SK-N-DZ (cell line): ENCODE measurements around the gene DCDC1.
"Not testable (repeated sequence)": the region's sequence is repeated elsewhere in the genome, so short reads cannot be mapped to it uniquely, and the experiment has no call there.

Source experiments
- DNase-seq: peaks from one replicate; pipeline ENCODE4 v3.0.0-alpha.2; 2015; ENCODE audit warnings: low spot score

DCDC1 gene

DNA sequence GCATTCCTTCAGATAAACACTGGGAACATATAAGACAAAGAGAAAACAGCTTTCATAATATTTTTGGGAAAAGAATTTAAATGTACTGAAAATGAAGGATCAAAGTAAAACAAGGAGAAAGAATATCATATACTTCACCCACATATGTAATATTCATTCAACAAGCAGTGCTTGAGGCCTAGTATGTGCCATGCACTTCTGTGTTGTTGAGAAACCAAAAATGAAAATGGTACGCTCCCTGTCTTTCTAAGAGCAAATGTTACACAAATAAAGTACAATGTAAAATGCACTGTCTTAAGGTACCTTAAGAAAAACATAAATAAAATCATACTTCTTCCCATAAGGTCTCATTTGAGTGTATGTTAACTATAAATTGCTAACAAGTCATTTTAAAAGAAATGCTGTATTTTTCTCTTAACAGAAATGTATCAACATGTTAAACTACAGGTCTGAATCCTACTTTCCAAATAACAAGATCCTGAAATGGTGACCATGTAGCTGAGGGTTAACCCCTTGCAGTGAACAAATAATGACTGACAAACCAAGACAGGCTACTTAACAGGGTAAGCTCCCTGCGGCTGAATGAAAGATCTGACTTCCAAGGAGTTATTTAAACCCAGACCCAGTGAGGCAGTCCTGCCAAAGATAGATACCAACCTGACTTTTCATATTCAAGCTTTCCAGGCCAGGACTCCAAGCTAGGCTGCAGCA, 377.6 kb downstream of the DCDC1 start:
- no peak for DNase-seq

DNA sequence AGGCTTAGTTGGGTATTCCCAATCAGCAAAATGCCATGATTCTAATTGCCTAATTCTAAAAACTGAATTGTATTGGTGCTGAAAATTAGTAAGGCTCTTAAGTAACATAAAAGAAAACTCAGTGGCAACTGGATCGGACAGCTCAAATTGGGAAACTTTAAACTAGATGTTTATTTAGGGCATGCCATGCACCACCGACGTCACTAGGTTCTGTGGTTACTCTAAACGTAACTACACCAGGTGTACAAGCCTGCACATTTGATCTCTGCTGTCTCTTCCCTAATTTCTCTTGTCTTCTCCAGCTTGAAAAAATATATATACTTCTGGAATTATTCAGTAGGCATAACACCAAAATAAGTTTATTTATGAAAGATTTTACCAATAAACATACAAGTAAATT, 378.2 kb downstream of the DCDC1 start:
- DNase-seq, result no peak

DNA sequence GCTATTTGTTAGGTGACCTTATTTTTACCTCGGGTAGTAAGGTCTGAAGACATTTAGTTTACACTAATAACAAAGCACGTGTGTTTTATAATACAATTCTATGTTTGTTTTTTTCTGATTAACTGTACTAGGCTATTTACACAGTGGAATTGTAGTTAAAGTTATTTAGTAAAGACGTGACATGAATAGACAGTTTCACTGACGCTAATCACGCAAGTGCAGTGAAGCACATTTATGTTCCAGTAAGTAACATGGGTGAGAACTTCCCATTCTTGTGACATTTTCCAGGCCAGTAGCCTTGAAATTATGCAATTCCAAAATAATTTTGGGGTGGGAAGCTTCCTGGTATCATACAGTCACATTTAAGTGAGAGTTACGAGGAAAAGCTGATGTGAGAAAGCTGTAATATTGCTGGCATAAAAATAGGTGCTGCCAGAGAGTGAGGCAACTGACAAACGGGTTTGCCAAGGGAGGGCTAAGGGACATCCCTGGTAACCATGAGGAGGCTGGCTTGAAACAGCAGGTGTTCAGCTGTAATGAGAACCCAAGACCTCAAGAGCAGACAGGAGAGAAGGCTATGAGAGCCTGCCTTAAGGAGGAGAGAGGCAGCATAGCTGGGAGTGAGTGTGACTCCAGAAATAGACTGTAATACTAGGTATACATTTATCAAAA, 378.8 kb downstream of the DCDC1 start:
- DNase-seq, result no peak

DNA sequence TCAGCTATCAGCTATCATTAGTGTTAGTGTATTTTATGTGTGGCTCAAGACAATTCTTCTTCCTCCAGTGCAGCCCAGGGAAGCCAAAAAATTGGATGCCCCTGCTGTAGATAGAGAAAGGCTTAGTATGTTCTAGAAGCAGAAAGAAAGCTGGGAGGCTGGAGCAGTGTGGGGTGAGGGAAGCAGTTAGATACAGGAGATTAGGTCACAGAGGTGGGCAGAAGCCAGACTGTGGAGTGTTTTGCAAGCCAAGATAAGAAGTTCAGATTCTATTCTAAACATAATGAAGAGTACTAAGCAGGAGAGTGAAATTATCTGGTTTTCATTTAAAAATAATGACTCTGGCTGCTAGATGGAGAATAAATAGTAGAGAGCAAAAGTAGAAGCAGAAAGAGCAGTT, 381.7 kb downstream of the DCDC1 start:
- DNase-seq, result no peak

DNA sequence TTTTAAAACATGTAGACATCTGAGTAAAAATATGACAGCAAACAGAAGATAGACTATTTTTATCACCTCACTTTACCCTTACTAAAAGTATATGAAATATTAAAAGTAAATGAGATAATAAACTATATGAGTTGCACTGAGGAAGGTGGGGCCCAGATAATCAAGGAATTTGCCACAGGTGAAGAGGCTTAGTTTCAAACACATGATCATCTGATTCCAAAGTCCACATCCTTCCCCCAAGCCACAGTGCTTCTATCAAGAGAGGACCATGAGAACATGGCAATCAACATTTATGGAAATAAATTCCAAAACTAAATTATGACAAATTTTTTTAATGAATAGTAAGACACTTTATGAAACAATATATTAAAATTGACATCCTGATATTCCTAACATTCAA, 384.0 kb downstream of the DCDC1 start:
- DNase-seq, result no peak

DNA sequence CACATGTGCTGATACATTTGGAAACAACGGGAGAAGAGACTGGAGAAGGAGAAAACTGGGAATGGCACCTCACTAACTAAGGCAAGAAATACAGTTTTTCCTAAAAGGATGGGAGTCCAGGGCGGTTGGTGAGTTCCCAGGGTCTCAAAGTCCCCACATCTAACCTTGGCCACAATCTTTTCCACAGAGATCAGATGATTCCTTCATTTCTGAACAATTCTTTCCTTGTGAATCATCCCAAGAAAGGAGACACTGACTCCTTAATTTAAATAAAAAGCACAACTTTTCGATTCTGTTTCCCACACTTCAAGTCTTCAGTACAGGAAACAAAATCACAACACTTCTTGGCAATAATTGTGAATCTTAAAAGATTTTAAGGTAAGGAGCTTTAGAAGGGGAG, 384.7 kb downstream of the DCDC1 start:
- DNase-seq, result no peak

DNA sequence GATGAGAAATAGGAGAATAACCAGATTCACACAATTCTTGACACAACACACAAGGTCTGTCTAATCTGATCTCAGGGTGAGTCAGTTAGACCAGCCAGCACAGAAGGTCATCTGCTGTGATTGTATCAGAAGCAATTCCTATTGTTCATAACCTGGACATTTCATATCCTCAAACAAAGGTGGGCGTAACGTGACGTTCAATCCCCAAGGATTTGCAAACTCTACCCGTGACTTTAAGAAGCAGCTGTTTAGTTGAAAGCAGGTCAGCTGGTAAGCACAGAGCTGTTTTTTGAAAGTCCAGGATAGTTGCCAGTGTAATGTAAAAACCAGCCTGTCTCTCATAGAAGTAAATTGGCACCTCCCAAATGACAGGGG, 385.1 kb downstream of the DCDC1 start:
- DNase-seq, result no peak

DNA sequence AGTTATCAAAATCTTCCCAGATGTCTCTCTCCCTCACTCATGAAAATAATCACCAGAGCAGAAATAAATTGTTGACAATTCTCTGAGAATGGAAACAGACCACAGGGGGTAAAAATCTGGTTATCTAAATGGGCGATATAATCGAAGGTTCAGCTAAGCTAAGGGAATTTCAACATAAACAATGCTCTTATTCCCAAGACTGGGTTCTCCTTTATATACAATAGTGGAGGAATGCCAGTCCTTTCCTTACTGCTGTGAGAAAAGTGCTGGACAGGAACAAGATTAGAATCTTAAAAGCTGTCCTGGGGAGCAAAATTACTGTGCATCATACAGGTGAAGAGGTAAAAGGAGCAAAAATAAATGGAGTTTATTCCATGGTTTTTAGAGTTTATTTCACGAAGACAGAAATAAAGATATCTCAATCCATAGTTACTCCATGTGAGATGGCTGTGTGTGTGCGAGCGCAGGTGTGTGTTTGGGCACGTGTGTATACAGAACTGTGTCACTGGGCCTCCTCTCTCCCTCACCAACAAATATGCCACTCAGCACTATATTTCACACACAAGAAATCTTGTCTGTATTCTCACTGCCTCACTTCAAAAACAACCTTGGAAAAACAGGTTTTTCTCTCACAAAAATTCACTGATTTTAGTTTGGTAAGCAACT, 385.6 kb downstream of the DCDC1 start:
- DNase-seq, result no peak

DNA sequence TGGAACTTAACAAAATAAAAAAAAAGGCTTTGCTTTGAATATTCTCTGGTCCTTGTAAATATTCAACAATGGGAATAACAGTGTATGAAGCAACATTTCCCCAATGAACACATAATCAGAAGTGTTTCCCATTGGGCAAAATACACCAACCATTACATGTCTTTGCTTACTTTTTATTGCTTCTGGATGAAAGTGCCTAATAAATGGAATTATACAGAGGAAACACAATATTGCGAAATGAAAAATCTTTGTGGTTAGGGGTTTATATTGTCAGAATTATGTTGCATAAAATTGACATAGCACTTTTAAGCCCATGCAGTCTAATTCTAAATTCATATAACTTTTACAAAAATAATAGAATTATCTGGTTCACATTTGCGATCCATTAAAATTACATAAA, 386.4 kb downstream of the DCDC1 start:
- DNase-seq, result no peak

DNA sequence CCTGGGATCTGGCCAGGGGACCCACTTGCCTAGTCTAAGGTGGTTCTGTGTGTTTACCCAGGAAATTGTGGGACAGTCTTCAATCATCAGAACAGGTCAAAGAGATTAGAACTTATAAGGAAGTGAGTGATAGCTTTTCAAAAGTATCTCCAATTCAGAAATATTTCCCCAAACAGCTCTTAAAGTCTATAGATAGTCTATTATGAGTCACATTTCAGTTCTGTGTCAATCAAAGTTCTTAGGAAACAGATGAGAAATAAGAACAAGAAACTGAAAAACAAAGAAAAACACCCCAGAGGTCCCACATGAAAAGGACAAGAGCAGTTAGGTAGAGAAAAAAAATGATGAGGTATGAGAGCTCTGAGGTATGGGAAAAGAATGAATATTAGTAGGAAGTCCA, 402.0 kb downstream of the DCDC1 start:
- no peak for DNase-seq

DNA sequence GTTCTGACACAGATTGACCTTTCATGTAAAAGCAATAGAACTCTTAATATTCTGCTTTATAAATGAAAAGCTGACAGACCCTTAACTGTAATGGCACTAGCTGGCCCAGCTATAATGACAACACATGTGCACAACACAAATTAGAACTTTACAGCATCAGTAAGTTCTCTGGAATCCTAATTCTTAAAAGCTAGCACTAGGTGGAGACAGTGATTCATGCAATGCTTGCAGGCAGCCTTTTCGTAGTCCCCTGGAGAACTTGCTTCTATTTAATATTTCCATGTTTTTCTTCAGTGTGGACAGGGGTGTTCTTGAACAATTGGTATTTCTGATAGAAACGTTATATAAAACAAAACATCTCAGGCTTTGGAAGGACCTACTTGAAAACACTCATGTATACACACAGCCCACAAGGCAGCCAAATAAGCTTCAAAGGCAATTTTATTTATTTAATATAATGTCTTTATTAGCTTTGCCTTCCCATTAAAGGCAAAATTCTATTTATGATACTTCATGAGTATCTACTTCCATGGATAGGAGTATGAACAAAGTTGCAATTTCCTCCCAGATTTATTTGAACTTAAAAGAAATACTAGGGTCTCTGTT, 409.0 kb downstream of the DCDC1 start:
- DNase-seq, result peak; percentile 8

DNA sequence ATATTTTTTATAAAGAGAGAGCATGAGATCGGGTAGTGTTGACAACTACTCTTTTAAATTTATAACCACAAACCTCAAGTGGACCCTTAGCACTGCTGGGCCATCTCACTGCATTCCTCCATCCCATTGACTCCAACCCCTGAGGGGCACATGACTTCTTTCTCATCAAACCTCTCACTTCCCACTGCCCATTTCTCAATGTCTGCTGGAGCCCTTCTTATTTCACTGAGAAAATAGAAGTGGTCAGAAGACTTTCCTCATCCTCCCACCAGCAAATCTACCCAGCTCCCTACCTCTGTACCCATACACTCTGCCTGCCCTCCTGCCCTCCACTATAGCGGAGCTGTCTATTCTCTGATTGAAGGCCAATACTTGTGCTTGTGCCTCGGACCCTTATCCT, 412.8 kb downstream of the DCDC1 start:
- no peak for DNase-seq

DNA sequence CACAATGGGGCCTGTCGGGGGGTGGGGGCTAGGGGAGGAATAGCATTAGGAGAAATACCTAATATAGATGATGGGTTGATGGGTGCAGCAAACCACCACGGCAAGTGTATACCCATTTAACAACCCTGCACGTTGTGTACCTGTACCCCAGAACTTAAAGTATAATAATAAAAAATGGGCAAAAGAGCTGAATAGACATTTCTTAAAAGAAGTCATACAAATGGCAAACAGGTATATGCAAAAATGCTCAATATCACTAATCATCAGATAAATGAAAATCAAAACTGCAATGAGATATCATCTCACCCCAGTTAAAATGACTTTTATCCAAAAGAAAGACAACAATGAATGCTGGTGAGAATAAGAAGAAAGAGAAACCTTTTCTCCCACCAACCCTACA, 419.7 kb downstream of the DCDC1 start:
- DNase-seq, result no peak

DNA sequence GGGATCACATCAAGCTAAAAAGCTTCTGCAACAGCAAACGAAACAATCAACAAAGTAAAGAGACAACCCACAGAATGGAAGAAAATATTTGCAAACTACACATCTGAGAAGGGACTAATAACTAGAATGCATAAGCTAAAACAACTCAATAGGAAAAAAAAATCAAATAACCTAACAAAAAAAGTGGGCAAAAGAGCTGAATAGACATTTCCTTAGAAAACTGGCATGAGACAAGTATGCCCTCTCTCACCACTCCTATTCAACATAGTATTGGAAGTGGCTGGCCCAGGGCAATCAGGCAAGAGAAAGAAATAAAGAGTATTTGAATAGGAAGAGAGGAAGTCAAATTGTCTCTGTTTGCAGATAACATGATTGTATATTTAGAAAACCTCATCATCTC, 421.8 kb downstream of the DCDC1 start:
- DNase-seq, result not testable (repeated sequence)

DNA sequence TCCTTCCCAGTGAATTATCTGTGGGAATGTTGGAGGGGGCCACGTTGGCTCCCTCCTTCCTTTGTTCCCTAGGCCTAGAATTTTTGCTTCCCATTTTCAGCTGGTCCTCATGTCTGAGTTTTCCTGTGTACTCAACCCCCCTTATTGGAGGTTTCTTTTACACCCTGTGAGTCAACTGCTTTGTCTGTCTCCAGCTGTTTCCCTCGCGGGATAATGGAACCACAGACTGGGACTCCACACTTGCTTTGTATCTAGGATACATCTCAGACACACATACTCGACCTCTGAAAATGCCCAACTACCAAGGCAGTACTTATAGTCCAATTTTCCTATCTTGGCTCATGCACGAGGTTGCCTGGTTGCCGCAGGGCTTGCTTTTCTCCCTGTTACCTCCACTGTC, 430.7 kb downstream of the DCDC1 start:
- DNase-seq, result no peak

DNA sequence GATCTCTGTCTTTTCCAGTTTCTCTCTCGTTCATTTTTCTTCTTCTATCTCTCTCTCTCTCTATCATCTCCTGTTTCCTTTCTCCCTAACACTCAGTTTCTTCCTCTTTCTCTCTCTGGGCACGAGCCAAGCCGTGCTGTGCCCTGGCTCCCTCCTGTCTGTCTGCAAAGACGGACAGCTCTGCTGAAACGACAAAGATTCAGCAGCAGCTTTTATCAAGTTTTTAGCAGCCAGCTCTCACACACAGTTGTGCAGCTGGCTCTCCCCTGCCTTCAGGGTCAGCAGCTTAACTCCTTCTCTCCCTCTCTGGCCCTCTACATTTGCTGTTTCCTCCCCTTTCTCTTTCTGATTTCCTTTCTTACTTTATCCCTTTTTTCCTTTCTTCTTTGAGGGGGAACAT, 431.4 kb downstream of the DCDC1 start:
- DNase-seq, result no peak

DNA sequence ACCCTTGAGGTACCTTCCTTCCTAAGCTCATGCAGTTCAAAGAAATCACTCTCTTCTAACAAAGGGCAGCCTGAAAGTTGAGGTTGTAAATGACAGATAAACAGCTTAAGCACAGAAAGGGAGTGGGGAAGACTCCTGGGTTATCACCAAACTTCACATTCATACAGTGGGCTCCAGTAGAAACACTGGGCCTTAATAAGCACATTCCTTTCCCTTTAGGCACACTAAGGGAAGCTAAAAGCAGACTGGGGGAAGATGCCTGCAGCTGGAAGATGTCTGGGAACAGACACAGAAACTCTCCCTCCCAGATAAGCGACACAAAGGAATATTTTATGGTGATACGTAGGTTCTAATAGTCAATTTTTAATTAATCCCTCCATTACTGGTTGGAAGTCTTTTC, 433.0 kb downstream of the DCDC1 start:
- DNase-seq, result no peak

DNA sequence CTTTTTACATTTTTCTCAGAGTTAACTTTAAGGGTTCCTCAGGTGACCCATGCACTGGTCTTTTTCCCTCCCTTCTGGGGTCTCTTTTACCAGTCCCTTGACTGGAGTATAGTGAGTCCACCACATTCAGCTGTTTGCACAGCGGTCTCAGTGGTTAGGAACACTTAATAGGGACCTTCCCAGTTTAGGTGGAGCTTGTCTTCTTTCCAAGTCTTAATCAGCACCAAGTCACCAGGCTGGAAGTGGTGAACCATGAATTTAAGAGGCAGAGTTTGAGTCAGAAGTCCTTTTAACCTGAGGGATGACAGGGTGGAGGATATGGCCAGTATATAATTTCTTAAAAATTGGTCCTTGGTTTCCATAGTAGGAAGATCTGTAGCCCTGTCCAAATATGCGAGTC, 433.7 kb downstream of the DCDC1 start:
- no peak for DNase-seq

DNA sequence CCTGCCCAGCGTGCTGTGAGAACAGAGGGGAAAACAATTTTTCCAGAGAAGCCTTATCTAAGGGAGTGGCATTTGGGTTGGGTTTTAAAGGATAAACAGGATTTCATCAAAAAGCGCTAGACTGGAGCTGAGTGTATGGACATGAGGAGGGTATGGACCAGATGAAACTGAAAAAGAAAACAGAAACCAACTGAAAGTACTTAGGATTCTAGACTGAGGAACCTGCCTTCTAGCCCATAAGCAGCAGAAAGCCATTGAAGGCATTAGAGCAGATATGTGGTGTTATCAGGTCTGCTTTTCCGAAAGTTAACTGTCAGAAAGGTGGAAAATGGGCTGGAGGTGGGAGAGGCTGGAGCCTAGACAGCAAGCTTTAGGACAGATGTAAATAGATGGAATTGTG, 443.4 kb downstream of the DCDC1 start:
- no peak for DNase-seq

DNA sequence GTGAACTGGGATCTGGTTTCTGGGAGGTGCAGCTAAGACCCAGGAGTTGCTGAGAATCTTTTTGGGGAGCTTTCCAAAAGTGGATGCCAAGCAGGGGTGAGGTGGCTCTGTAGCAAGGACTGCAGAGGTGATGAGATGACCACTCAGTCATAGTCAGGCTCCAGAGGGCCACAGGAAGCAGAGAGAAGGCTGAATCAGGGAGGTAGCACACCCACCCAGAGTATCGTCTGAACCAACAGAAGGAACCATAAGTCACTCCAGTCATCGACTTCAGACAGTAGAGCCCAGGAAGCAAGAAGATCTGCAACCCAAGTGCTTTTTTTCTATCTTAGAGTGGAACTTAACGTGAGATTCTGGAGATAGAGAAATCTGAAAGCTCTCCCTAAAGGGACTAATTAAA, 447.7 kb downstream of the DCDC1 start:
- no peak for DNase-seq

DNA sequence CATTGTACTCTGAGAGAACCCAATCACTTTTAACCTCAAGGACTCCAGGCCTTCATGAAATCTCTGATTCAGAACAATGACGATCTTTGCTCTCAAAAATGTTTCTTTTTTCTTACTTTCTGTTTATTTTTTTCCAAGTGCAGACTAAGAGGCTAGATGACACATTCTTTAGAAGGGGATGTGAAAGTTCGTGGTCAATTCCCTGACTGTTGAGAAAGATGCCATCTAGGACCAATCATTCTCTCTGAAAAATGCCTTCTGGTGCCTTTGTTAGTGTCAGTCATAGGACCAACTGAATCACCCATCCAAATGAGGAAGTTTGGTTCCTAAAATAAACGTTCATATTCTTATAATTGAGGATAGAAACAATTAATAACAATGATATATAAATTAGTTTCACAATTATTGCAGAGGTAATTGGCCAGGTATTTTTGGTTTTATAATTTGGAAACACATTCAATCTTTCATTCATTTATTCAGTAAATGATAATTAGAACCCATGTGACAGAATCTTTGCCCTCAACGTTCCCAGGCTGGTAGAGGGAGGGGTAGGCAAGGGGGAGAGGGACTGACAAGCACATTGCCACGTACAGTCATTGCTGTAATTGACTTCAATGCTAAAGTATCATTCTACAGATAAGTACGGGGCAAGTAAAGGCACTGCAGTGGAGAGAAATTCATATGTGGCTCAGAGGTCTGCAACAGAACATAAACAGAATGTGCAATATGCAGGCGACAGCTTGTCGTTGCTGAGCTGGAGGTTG, 450.0 kb downstream of the DCDC1 start:
- no peak for DNase-seq
